ENCODE data around the gene CRYM.
"Not testable (repeated sequence)": the region's sequence is repeated elsewhere in the genome, so short reads cannot be mapped to it uniquely, and the experiment has no call there.

Gene CRYM

DNA sequence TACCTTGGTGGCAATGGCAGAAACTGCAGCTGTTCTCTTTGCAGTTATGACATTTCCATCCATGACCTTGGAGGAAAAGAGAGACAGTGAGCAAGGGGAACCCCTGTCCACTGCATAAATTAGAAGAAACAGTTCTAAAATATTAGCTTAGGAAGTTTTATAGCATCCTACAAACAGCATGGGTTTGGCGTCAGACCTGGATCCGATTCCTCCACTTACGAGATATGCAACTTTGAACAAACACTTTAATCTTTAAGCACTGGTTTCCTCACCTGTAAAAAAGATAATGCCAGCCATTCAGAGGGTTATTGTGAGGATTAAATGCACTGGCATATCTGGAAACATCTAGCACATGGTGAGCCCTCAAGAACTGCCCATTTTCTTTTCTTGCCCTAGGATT, 2.6 kb downstream of the CRYM start:
- TF ChIP-seq, protein P1, sequence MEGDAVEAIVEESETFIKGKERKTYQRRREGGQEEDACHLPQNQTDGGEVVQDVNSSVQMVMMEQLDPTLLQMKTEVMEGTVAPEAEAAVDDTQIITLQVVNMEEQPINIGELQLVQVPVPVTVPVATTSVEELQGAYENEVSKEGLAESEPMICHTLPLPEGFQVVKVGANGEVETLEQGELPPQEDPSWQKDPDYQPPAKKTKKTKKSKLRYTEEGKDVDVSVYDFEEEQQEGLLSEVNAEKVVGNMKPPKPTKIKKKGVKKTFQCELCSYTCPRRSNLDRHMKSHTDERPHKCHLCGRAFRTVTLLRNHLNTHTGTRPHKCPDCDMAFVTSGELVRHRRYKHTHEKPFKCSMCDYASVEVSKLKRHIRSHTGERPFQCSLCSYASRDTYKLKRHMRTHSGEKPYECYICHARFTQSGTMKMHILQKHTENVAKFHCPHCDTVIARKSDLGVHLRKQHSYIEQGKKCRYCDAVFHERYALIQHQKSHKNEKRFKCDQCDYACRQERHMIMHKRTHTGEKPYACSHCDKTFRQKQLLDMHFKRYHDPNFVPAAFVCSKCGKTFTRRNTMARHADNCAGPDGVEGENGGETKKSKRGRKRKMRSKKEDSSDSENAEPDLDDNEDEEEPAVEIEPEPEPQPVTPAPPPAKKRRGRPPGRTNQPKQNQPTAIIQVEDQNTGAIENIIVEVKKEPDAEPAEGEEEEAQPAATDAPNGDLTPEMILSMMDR (IDR thresholded peaks at IDR 0.05; ENCODE audit: extremely low read depth, missing control alignments) = no peak

DNA sequence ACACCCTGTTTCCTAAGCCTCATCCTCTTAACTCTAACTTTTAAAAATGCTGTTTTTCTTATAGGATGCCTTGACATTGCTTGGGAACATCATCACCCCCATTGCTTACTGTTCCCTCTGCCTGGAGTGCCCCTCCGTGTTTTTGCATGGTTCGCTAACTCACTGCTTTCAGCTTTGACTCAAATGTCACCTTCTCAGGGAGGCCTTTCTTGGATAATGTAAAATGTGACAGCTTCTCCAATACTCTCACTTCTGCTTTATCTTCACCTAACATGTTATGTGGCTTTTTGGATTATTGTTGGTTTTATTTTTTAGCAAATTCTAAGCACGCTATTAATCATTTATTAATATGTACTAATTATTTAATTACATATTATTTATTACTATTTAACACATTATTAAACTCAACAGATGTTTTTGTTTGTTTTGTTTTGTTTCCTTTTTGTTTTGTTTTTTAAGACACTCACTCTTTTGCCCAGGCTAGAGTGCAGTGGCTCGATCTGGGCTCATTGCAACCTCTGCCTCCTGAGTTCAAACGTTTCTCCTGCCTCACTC, 3.8 kb downstream of the CRYM start:
- TF ChIP-seq, protein P1 (IDR thresholded peaks at IDR 0.05; ENCODE audit: extremely low read depth, missing control alignments) = no peak

More for the DNA sequence above, 2.6 kb downstream of the CRYM start:
- no peak for DNase-seq (ENCODE audit: low spot score)

DNA sequence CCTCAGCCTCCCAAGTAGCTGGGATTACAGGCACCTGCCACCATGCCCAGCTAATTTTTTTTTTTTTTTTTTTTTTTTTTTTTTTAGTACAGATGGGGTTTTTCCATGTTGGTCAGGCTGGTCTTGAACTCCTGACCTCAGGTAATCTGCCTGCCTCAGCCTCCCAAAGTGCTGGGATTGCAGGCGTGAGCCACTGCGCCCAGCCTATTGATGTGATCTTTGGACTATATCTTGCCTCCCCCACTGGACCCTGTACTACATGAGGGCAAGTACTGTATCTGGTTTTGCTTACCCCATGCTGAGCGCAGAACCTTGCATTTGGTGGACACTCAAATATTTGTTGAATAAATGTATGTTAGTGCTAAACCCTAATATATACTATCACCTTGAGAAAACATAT, 5.3 kb downstream of the CRYM start:
- not testable (repeated sequence) for DNase-seq (ENCODE audit: low spot score)

More for the DNA sequence above, 3.8 kb downstream of the CRYM start:
- DNase-seq (ENCODE audit: low spot score) = no peak

DNA sequence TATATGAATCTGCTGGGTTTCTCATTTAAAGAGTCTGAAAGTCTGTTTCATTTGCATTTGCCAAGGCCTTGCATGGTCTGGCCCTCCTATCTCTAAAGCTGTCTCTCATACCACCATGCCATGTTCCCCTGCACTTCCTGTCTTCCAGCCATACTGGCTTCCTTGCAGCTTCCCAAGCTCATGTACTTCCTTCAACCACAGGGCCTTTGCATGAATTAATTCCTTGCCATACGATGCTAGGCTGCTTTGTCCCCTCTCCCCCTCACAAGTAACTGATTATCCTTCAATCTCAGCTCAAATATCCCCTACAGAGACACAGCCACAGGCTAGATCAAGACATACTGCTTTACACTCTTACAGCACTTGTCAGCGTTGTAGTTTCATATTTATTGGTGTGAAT, 5.8 kb downstream of the CRYM start:
- DNase-seq (ENCODE audit: low spot score) = no peak
- TF ChIP-seq, protein P1 (IDR thresholded peaks at IDR 0.05; ENCODE audit: extremely low read depth, missing control alignments) = no peak

DNA sequence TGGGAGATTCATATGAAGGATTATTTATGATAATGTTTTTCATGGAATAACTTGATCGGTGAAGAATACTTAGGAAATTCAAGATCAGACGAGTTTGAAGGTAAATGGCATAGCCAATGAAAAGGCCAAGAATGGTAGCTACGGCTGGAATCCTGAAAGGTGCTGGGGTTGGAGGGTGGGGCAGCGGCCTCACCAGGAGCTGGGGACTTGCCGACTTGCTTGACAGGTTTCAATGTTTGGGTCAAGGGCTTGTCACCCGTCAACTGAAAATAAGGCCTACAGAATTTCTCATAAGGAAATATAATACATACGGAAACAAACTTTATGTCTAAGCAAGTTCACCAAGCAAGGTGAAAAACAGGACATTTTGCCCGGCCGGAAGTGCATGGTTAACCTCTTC, 9.9 kb downstream of the CRYM start:
- no peak for DNase-seq (ENCODE audit: low spot score)
- TF ChIP-seq, protein P1 (IDR thresholded peaks at IDR 0.05; ENCODE audit: extremely low read depth, missing control alignments) = no peak

DNA sequence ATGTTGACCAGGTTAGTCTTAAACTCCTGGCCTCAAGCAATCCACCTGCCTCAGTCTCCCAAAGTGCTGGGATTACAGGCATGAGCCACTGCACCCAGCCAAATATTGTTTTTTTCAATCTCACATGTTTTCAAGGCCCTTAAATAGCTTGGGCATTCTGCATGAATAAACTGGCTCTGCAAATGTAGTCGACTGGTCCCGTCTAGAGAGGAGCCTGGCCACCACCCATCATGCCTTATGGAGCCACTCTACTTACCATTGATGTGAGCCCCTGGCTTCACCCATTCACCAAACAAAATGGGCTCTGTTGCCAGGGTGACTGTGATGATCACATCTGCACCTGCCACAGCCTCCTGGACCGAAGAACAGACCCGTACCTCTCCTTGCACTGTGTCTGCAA, 10.8 kb downstream of the CRYM start:
- TF ChIP-seq, protein P1 (IDR thresholded peaks at IDR 0.05; ENCODE audit: extremely low read depth, missing control alignments) = no peak
- DNase-seq (ENCODE audit: low spot score) = no peak

DNA sequence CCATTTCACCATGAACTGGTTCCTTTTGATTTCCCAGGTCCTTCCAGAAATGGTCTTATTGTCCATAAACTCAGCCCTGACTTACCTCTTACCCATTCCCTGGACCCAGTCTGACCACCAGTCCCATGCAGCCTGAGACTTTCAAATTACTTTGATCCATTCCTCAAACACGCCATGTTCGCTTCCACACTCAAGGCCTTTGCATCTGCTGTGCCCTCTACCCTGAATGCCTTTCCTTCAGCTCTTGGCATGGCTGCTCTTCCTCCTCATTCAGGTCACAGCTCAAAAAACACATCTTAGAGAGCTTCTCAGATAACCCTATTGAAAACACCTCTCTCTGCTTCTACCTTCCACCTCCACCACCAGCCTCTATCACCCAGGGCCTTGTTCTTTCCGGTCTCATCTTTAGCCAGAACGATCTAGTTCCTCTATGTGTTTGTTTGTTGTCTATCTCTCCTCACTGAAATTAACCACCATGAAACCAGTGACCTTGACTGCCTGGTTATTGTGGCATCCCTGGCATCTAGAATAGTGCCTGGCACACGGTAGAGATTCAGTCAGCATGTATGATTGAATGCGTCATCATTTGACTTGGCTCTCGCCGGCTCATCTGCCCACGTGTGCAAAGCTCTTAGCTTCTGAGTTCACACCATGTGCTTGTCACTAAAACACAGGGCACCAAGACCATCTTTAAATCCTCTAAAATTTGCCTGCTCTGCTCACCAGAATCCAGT, 12.8 kb downstream of the CRYM start:
- TF ChIP-seq, protein P1 (IDR thresholded peaks at IDR 0.05; ENCODE audit: extremely low read depth, missing control alignments) = no peak
- no peak for DNase-seq (ENCODE audit: low spot score)

DNA sequence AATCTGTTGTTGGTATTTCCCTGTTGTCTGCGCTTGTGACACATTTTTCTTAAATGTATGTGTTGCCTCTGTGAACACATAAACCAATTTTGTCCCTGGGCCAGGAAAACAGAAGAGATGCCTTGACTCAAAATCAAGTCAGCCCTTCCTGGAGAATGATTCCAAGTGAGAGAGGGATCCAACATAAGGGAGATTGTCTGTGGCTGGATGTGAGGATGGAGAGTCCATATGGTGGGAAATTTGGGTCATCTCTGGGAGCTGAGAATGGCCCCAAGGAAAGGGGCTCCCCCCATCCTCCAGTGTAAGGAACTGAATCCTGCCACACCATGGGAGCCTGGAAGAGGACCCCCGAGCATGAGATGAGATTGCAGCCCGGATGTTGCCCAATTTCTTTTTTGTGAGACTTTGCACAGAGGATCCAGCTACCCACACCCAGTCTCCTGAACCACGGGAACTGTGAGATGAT, 13.5 kb downstream of the CRYM start:
- DNase-seq (ENCODE audit: low spot score) = no peak
- TF ChIP-seq, protein P1 (IDR thresholded peaks at IDR 0.05; ENCODE audit: extremely low read depth, missing control alignments) = no peak

Data from GM20000 (cell line).